ENCODE measurements around the gene TSFM. TPM values are rescaled to one million over a fixed set of nuclear protein-coding genes. Genes with fewer than 3 reads are reported as not detected.

The TSFM gene
- total and polyA plus RNA-seq, 9 of the 15 experiments (the other 6 are each of a cell fraction or from before 2014, with no cell fraction given): 44.6 to 198 (median 60.2) TPM

DNA sequence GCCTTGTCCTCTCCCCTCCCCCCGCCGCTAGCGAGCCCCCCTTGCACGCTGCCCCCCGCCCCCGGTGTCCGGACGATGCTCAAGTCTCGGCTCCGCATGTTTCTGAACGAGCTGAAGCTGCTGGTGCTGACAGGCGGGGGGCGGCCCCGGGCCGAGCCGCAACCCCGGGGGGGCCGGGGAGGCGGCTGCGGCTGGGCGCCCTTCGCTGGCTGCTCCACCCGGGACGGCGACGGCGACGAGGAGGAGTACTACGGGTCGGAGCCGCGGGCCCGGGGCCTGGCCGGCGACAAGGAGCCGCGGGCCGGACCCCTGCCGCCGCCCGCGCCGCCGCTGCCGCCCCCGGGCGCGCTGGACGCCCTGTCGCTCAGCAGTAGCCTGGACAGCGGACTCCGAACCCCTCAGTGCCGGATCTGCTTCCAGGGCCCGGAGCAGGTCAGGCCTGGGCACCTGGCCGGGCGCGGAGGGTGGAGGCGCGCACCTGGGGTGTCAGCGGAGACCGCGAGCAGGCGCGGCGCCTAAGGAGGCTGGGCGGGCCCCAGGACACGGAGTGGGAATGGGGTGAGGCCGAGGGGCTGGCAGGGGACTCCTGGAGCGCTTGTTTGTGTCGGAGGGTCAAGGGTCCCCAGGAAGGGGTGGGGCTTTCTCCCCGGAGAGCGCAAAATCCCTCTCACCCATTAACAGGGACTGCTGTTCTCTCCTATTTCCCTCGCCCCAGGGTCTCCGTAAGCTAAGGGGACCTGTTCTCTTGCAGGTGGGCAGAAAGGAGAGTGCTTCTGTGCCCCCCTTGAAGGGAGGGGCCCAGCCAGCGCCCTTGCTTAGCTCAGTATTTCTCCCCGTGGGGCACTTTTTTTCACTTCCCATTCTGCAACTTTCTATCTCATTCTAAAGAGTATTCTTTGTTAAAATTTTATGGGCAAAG lies 26.9 kb upstream of the TSFM start:
- peaks cover 35 to 40% of the 10 kb centered on the region in 2 experiments for H3K4me1 ChIP-seq (replicated peaks in 1 of 2; ENCODE audit: control insufficient read depth in 2 of 2, insufficient read depth in 2 of 2, low read length in 2 of 2)
- peak overlapping the region; percentile 62 to 90 for H3K9ac ChIP-seq (ENCODE audit: insufficient read depth in 1 of 2, low read depth in 2 of 2, low read length in 2 of 2)
- no peak for FAIRE-seq
- H3K27ac ChIP-seq (ENCODE audit: extremely low read depth, low read depth, low read length): peak overlapping the region; percentile 12; the same call in 1 of the 3 replicates
- BruUV-seq (replicated peaks): no TSS peak
- peak overlapping the region; percentile 50 for H3K4me3 ChIP-seq
- ChIA-PET CTCF (ENCODE audit: low intra/inter-chr PET ratio) (interaction anchor here (1.5 kb wide), 1 partner anchor 150 kb away, joined by 10 read pairs; no protein-coding TSS in a partner anchor), POLR2A (interaction anchor here (0.6 to 2.3 kb wide), 3 partner anchors 12 to 118 kb away, joined by 3 to 26 read pairs (median 3); partner anchors contain the start of gene CYP27B1)
- peak overlapping the region; percentile 81 for H3K4me2 ChIP-seq (ENCODE audit: insufficient read depth, low read length)
- ATAC-seq: no peak; the same call in 2 of the 3 replicates
- DNase-seq (ENCODE audit: extremely low read depth in 1 of 4, low spot score in 3 of 4): peak; percentile 44 to 60 (median 54)
- no peaks in the 10 kb centered on the region for H4K20me1 ChIP-seq (replicated peaks; ENCODE audit: control insufficient read depth, insufficient read depth, low read length)
- intact Hi-C loops (cut with micrococcal nuclease): loop anchor here (1.0 kb wide), 1 partner anchor 150 kb away; no protein-coding TSS in a partner anchor
- peaks cover 29% of the 10 kb centered on the region for H3K79me2 ChIP-seq (ENCODE audit: control insufficient read depth, insufficient read depth, low read length)
- H3K9me1 ChIP-seq (ENCODE audit: control insufficient read depth, insufficient read depth, low read length): no peaks in the 10 kb centered on the region
- in situ Hi-C loops (cut with MboI): no loop called here
- peaks cover 24% of the 10 kb centered on the region for H3K36me3 ChIP-seq (ENCODE audit: control insufficient read depth, insufficient read depth, low read length)
- WGBS (ENCODE audit: insufficient coverage, low coverage, missing lambda C conversion rate): 4% methylated on average over 41 of the region's 76 CpGs
- no peaks in the 10 kb centered on the region for H3K9me3 ChIP-seq (replicated peaks; ENCODE audit: control insufficient read depth, insufficient read depth, low read depth, low read length)
- H3K27me3 ChIP-seq (ENCODE audit: control insufficient read depth in 2 of 2, insufficient read depth in 2 of 2, low read length in 2 of 2): no peaks in the 10 kb centered on the region
- H2AFZ ChIP-seq (ENCODE audit: low read depth, low read length): peak overlapping the region; percentile 68
- TF ChIP-seq EHMT2 (IDR thresholded peaks at IDR 0.05) (no peak), ZNF699 (CRISPR knock-in tag; IDR thresholded peaks at IDR 0.05; ENCODE audit: insufficient replicate concordance) (no peak), SMARCE1 (IDR thresholded peaks at IDR 0.05) (no peak), HMG20B (CRISPR knock-in tag; IDR thresholded peaks at IDR 0.05) (no peak), HNRNPLL (IDR thresholded peaks at IDR 0.05; ENCODE audit: low read depth, low read length, poor library complexity, severe bottlenecking) (no peak), TBL1XR1 (IDR thresholded peaks at IDR 0.05; ENCODE audit: low read length in 2 of 2) (no peak), ZNF23 (CRISPR knock-in tag; IDR thresholded peaks at IDR 0.05) (no peak), HDAC2 (IDR thresholded peaks at IDR 0.05) (no peak), HIVEP1 (CRISPR knock-in tag; IDR thresholded peaks at IDR 0.05) (no peak), ZNF668 (CRISPR knock-in tag; IDR thresholded peaks at IDR 0.05) (no peak), YBX1 (IDR thresholded peaks at IDR 0.05) (no peak), RAD21 (CRISPR knock-in tag; conservative IDR thresholded peaks at IDR 0.05 in 1 of 2, IDR thresholded peaks at IDR 0.05 in 1 of 2) (no peak), ZNF324 (CRISPR knock-in tag; IDR thresholded peaks at IDR 0.05) (no peak), KDM5B (IDR thresholded peaks at IDR 0.05; ENCODE audit: insufficient replicate concordance, low read depth, low read length) (no peak), NCOA6 (IDR thresholded peaks at IDR 0.05) (no peak)
- TF ChIP-seq, protein P1, sequence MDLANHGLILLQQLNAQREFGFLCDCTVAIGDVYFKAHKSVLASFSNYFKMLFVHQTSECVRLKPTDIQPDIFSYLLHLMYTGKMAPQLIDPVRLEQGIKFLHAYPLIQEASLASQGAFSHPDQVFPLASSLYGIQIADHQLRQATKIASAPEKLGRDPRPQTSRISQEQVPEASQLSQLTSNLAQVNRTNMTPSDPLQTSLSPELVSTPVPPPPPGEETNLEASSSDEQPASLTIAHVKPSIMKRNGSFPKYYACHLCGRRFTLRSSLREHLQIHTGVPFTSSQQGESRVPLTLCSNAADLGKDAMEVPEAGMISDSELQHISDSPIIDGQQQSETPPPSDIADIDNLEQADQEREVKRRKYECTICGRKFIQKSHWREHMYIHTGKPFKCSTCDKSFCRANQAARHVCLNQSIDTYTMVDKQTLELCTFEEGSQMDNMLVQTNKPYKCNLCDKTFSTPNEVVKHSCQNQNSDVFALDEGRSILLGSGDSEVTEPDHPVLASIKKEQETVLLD (IDR thresholded peaks at IDR 0.05): no peak

Data from K562 (cell line).